Measurements from ENCODE around the gene PIPOX. TPM values are rescaled to one million over a fixed set of nuclear protein-coding genes. Genes with fewer than 3 reads are reported as not detected.

Gene PIPOX
- total RNA-seq, 4 donors from 2014 or later, result 0.80 to 2.5 (median 1.5) TPM

GRCh38 chr17:29012535-29012934, 30.4 kb upstream of the PIPOX start:
- no peak for DNase-seq (ENCODE audit: low spot score in 2 of 2)
- intact Hi-C loops (cut with DNase I; ENCODE audit: low total_unique reads), result no loop called here
- no peak overlapping the region for H3K4me3 ChIP-seq (ENCODE audit: low read depth, poor library complexity, severe bottlenecking)
- no peak for TF ChIP-seq POLR2A (IDR thresholded peaks at IDR 0.05)
- TF ChIP-seq CTCF (IDR thresholded peaks at IDR 0.05), result no peak
- 85 to 95% methylated on average over 1 of the region's 1 CpG for WGBS, 2 donors

GRCh38 chr17:29014716-29015115, 28.2 kb upstream of the PIPOX start:
- intact Hi-C loops (cut with DNase I; ENCODE audit: low total_unique reads), result no loop called here
- no peak overlapping the region for H3K4me3 ChIP-seq (ENCODE audit: low read depth, poor library complexity, severe bottlenecking)
- WGBS, 2 donors, result 67 to 68% methylated on average over 5 of the region's 5 CpGs
- TF ChIP-seq POLR2A (IDR thresholded peaks at IDR 0.05), result no peak
- TF ChIP-seq CTCF (IDR thresholded peaks at IDR 0.05), result no peak
- no peak for DNase-seq (ENCODE audit: low spot score in 2 of 2)

- no peak overlapping the region for H3K4me3 ChIP-seq (ENCODE audit: low read depth, poor library complexity, severe bottlenecking)
- WGBS, 2 donors, result 28 to 38% methylated on average over 13 of the region's 13 CpGs
- TF ChIP-seq CTCF (IDR thresholded peaks at IDR 0.05) (no peak), POLR2A (IDR thresholded peaks at IDR 0.05) (no peak)
- DNase-seq (ENCODE audit: low spot score in 2 of 2), result no peak
- intact Hi-C loops (cut with DNase I; ENCODE audit: low total_unique reads), result no loop called here
Observed at GRCh38 chr17:29016345-29017210, 26.4 kb upstream of the PIPOX start.

- intact Hi-C loops (cut with DNase I; ENCODE audit: low total_unique reads), result no loop called here
- TF ChIP-seq POLR2A (IDR thresholded peaks at IDR 0.05) (no peak), CTCF (IDR thresholded peaks at IDR 0.05) (no peak)
- WGBS, 2 donors, result 40 to 43% methylated on average over 6 of the region's 6 CpGs
- H3K4me3 ChIP-seq (ENCODE audit: low read depth, poor library complexity, severe bottlenecking), result no peak overlapping the region
- DNase-seq (ENCODE audit: low spot score in 2 of 2), result no peak
Observed at GRCh38 chr17:29018788-29019474, 24.0 kb upstream of the PIPOX start.

- intact Hi-C loops (cut with DNase I; ENCODE audit: low total_unique reads), result no loop called here
- TF ChIP-seq CTCF (IDR thresholded peaks at IDR 0.05) (no peak), POLR2A (IDR thresholded peaks at IDR 0.05) (no peak)
- whole genome bisulfite sequencing, 2 donors, result 6 to 13% methylated on average over 20 to 38 of the region's 39 CpGs
- no peak for DNase-seq (ENCODE audit: low spot score in 2 of 2)
- H3K4me3 ChIP-seq (ENCODE audit: low read depth, poor library complexity, severe bottlenecking), result no peak overlapping the region
Observed at GRCh38 chr17:29019475-29020181, 23.3 kb upstream of the PIPOX start.
